Measurements from ENCODE around the gene CALCOCO1.

- TF ChIP-seq CTCF (IDR thresholded peaks at IDR 0.05) = no peak
- no peak for TF ChIP-seq POLR2A (IDR thresholded peaks at IDR 0.05)
Measured at GRCh38 chr12:53725824-53726223, 1.4 kb downstream of the CALCOCO1 start.

Data from uterus (tissue), 2 donors.